Tibial artery (tissue), 4 donors: Measurements from ENCODE around the gene NT5C3B.
A peak's percentile ranks its signal among the peaks of the same experiment; 100 is the strongest.

Experiments used
- DNase-seq, 2 donors: peaks; one replicate each; pipeline ENCODE4 v3.0.0-alpha.2; 2019
- H3K27ac ChIP-seq, 2 donors: fragments of 200-600 bp; sonication (generic) in 1 of 2; 1 replicate in 1 of 2; 2 replicates in 1 of 2; pipeline ENCODE4 v1.5.1; 2018 to 2019; ENCODE audit warnings: mild to moderate bottlenecking in 1 of 2
- H3K27me3 ChIP-seq, 2 donors: fragments of 200-600 bp; sonication (generic) in 1 of 2; one replicate each; pipeline versions ENCODE4 v1.5.1 to v1.6.0; 2016 to 2019
- H3K36me3 ChIP-seq, 3 donors: fragments of 200-600 bp; sonication (generic) in 2 of 3; one replicate each; pipeline ENCODE4 v1.5.1; 2016 to 2019; ENCODE audit warnings: mild to moderate bottlenecking in 2 of 3
- H3K4me1 ChIP-seq, 4 donors: fragments of 200-600 bp; sonication (generic) in 2 of 4; 1 replicate in 3 of 4; 2 replicates in 1 of 4; pipeline ENCODE4 v1.5.1; 2016 to 2019
- H3K4me3 ChIP-seq, 2 donors: fragments of 200-600 bp; sonication (generic) in 1 of 2; 1 replicate in 1 of 2; 2 replicates in 1 of 2; pipeline ENCODE4 v1.5.1; 2018 to 2019; ENCODE audit warnings: mild to moderate bottlenecking in 2 of 2
- H3K9me3 ChIP-seq, 3 donors: fragments of 200-600 bp; sonication (generic) in 1 of 3; one replicate each; pipeline ENCODE4 v1.5.1; 2016 to 2019
- intact Hi-C: fragments of 100-400 bp; cut with DNase I; formaldehyde crosslinking; loops from one replicate; pipeline ENCODE4 v1.15.0; 2023; ENCODE audit warnings: low total_unique reads
- TF ChIP-seq, protein P1 (sequence below), 2 experiments: fragments of 200-600 bp in 1 of 2; fragments of 450-650 bp in 1 of 2; IDR thresholded peaks; one replicate each; pipeline ENCODE4 v1.5.1; 2017 to 2019; ENCODE audit warnings: antibody characterized with exemption in 2 of 2, mild to moderate bottlenecking in 1 of 2, moderate library complexity in 1 of 2

Gene NT5C3B

DNA sequence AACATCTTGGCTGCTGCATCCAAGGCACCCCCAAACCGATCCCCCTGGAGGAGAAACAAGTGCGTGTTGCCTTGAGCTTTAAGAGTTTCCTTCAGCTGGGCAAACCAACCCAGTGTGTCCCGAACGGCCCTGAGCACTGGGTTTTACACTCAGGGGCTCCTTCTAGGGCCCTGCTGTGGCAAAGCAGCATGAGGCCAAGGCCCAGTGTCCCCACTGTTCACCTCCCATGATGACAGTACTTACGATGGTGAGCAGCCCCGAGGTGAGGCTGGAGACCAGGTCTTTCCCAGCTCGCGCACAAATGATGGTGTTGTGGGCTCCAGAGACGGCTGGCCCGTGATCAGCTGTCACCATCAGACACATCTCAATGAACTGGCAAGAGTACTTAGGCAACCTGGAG is 35.8 kb upstream of the NT5C3B start:
- Histone ChIP-seq H3K4me1 (no peaks in the 10 kb centered on the region), H3K27ac (no peak overlapping the region), H3K27me3 (no peaks in the 10 kb centered on the region), H3K4me3 (no peak overlapping the region), H3K9me3 (no peaks in the 10 kb centered on the region), H3K36me3 (peaks cover 37 to 88% (median 69%) of the 10 kb centered on the region in 3 donors)
- TF ChIP-seq, protein P1, sequence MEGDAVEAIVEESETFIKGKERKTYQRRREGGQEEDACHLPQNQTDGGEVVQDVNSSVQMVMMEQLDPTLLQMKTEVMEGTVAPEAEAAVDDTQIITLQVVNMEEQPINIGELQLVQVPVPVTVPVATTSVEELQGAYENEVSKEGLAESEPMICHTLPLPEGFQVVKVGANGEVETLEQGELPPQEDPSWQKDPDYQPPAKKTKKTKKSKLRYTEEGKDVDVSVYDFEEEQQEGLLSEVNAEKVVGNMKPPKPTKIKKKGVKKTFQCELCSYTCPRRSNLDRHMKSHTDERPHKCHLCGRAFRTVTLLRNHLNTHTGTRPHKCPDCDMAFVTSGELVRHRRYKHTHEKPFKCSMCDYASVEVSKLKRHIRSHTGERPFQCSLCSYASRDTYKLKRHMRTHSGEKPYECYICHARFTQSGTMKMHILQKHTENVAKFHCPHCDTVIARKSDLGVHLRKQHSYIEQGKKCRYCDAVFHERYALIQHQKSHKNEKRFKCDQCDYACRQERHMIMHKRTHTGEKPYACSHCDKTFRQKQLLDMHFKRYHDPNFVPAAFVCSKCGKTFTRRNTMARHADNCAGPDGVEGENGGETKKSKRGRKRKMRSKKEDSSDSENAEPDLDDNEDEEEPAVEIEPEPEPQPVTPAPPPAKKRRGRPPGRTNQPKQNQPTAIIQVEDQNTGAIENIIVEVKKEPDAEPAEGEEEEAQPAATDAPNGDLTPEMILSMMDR (IDR thresholded peaks at IDR 0.05): no peak
- no peak for DNase-seq
- intact Hi-C loops: no loop called here

DNA sequence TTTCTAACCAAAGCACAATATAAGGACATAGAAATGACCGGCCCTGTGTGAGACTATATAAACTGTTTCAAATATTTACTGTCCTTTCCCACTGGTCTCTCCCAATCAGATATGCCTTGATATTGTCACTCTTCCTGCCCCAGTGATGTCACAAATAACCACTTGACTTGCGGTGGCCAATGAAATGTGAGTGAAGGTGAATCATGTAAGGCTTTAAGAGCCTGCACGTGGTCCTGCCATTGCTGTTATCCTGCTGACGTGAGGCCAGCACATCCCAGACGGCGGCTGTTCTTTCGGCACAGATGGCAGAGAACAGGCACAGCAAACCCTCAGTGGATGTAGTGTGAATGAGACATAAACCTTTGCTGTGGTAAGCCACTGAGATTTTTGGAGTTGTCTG is 34.6 kb upstream of the NT5C3B start:
- Histone ChIP-seq H3K4me1 (peaks cover 0 to 1% (median 0%) of the 10 kb centered on the region in 4 donors), H3K27ac (no peak overlapping the region), H3K9me3 (no peaks in the 10 kb centered on the region), H3K4me3 (no peak overlapping the region), H3K27me3 (no peaks in the 10 kb centered on the region), H3K36me3 (peaks cover 35 to 80% (median 65%) of the 10 kb centered on the region in 3 donors)
- TF ChIP-seq, protein P1 (IDR thresholded peaks at IDR 0.05): no peak
- intact Hi-C loops: no loop called here
- DNase-seq: no peak

DNA sequence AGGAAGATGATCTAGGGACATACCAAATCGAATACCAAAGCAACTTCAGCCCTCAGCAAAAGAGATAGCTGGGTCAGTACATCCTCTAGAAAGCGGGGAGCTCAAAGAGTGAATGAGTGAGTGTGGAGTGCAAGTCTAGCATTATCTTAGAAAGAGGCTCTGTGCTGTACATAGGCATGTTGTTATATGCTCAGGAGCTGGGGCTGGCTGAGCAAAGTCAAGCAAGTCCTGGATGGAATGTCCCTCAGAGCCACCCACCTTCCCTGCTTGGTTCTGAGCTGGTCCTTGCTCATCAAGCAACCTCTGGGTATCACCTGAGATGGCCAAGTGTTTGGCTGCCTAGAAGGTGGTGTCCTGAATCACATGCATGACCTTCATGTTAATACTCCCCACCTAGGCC is 34.1 kb upstream of the NT5C3B start:
- intact Hi-C loops: no loop called here
- TF ChIP-seq, protein P1 (IDR thresholded peaks at IDR 0.05): no peak
- H3K27me3 ChIP-seq: no peaks in the 10 kb centered on the region
- peaks cover 35 to 78% (median 63%) of the 10 kb centered on the region in 3 donors for H3K36me3 ChIP-seq
- no peak overlapping the region for H3K27ac ChIP-seq
- DNase-seq: no peak
- H3K4me3 ChIP-seq: no peak overlapping the region
- H3K9me3 ChIP-seq: no peaks in the 10 kb centered on the region
- H3K4me1 ChIP-seq: peaks cover 0 to 3% (median 0%) of the 10 kb centered on the region in 4 donors

DNA sequence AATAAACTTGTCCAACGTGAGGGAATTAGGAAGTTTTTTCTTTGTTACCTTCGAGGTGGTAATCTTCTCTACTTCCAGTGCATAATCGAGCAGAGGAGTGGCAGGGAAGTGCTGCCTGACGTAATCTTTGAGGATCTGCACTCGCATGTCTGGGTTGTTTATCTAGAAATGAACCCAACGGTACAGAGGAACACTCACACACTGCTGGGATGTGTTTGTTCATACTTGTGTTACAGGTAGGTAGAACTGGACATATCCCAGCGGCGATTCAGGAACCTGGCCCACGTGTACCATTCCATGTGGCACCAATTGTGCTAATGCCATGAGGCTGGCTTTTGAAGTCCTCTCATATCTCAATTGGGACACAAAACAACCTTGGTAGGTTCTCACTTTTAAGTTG is 33.4 kb upstream of the NT5C3B start:
- H3K4me3 ChIP-seq: no peak overlapping the region
- H3K36me3 ChIP-seq: peaks cover 30 to 71% (median 58%) of the 10 kb centered on the region in 3 donors
- no peak overlapping the region for H3K27ac ChIP-seq
- intact Hi-C loops: loop anchor here (10.0 kb wide), 1 partner anchor 55 kb away; the partner anchor contains the start of genes FKBP10 and P3H4
- no peaks in the 10 kb centered on the region for H3K27me3 ChIP-seq
- H3K4me1 ChIP-seq: peaks cover 0 to 4% (median 0%) of the 10 kb centered on the region in 4 donors
- TF ChIP-seq, protein P1 (IDR thresholded peaks at IDR 0.05): no peak
- no peaks in the 10 kb centered on the region for H3K9me3 ChIP-seq
- DNase-seq: no peak

DNA sequence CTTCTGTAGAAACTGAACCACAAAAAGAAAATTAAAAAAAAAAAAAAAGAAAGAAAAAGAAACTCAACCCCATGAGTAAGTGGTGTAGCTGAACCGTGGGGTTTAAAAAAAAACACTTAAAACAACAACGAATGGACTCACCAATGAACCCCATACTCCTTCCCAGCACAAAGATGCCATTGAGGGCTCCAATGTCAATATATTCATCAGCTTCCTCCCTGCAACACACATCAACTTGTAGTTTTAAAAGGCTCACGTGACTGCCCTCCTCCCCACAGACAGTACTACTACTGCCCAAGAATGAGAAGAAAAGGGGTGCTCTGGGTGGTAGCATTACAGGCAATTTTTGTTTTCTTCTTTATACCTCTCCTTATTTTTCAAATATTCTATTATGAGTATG is 32.5 kb upstream of the NT5C3B start:
- H3K27me3 ChIP-seq: no peaks in the 10 kb centered on the region
- no peak overlapping the region for H3K27ac ChIP-seq
- TF ChIP-seq, protein P1 (IDR thresholded peaks at IDR 0.05): no peak
- peaks cover 29 to 62% (median 52%) of the 10 kb centered on the region in 3 donors for H3K36me3 ChIP-seq
- peaks cover 0 to 12% (median 7%) of the 10 kb centered on the region in 4 donors for H3K4me1 ChIP-seq
- no peak for DNase-seq
- no peak overlapping the region for H3K4me3 ChIP-seq
- H3K9me3 ChIP-seq: no peaks in the 10 kb centered on the region
- intact Hi-C loops: loop anchor here (10.0 kb wide), 1 partner anchor 54 kb away; the partner anchor contains the start of genes FKBP10 and P3H4

DNA sequence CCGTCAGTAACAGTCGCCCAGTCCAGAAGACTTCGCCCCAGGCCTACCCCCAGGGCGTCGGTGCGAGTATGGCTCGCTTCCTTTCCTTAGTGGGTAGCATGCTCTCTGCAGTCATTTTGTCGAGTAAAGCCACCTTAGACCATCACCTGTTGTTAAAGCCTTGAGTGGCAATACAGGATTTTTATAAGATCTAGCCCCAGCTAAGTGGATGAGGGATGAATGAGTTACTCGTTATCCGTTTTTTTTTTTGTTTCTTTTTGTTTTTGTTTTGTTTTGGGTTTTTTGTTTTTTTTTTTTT is 29.5 kb upstream of the NT5C3B start:
- TF ChIP-seq, protein P1 (IDR thresholded peaks at IDR 0.05): no peak
- Histone ChIP-seq H3K4me1 (peaks cover 0 to 40% (median 23%) of the 10 kb centered on the region in 4 donors), H3K27ac (peak overlapping the region; percentile 96 to 98), H3K4me3 (peak overlapping the region; percentile 96 to 100), H3K9me3 (no peaks in the 10 kb centered on the region), H3K27me3 (no peaks in the 10 kb centered on the region), H3K36me3 (peaks cover 5 to 32% (median 24%) of the 10 kb centered on the region in 3 donors)
- no peak for DNase-seq
- intact Hi-C loops: loop anchor here (10.0 kb wide), 1 partner anchor 51 kb away; the partner anchor contains the start of genes FKBP10 and P3H4
